Trophoblast cell (in vitro differentiated cells and primary cell): ENCODE results near the gene TPD52L1.

ENCODE experiments used
- DNase-seq, 2 donors: peaks; one replicate each; pipeline ENCODE4 v3.0.0-alpha.2; 2016
- H2AFZ ChIP-seq: 2 replicates; pipeline ENCODE4 v1.6.1; 2013; ENCODE audit warnings: low read length, moderate library complexity, mild to moderate bottlenecking; ENCODE audit not compliant: insufficient read depth, poor library complexity
- H2AK5ac ChIP-seq: 2 replicates; pipeline ENCODE4 v1.6.1; 2013; ENCODE audit warnings: mild to moderate bottlenecking, low read length
- H2BK120ac ChIP-seq: 2 replicates; pipeline ENCODE4 v1.6.1; 2013; ENCODE audit warnings: low read length, mild to moderate bottlenecking, moderate library complexity; ENCODE audit not compliant: insufficient read depth, poor library complexity
- H2BK12ac ChIP-seq: 2 replicates; pipeline ENCODE4 v1.6.1; 2013; ENCODE audit warnings: mild to moderate bottlenecking, low read length, moderate library complexity
- H2BK5ac ChIP-seq: 2 replicates; pipeline ENCODE4 v1.6.1; 2013; ENCODE audit warnings: low read length, low read depth, moderate library complexity, mild to moderate bottlenecking; ENCODE audit not compliant: poor library complexity
- H3K14ac ChIP-seq: 2 replicates; pipeline ENCODE4 v1.6.1; 2013; ENCODE audit warnings: mild to moderate bottlenecking, low read length
- H3K18ac ChIP-seq: 2 replicates; pipeline ENCODE4 v1.6.1; 2013; ENCODE audit warnings: mild to moderate bottlenecking, low read length
- H3K23ac ChIP-seq: 2 replicates; pipeline ENCODE4 v1.6.1; 2013; ENCODE audit warnings: low read length
- H3K27ac ChIP-seq: 2 replicates; pipeline ENCODE4 v1.5.1; 2013; ENCODE audit warnings: low read depth, mild to moderate bottlenecking, inconsistent platforms, low read length, moderate library complexity
- H3K27me3 ChIP-seq: 2 replicates; pipeline ENCODE4 v1.6.1; 2013; ENCODE audit warnings: inconsistent platforms, mild to moderate bottlenecking, low read length, moderate library complexity; ENCODE audit not compliant: insufficient read depth
- H3K36me3 ChIP-seq, 2 experiments: 1 replicate in 1 of 2; 2 replicates in 1 of 2; pipeline ENCODE4 v1.6.1; 2013; ENCODE audit warnings: low read length in 2 of 2, mild to moderate bottlenecking in 2 of 2, moderate library complexity in 1 of 2; ENCODE audit not compliant: insufficient read depth in 2 of 2, control insufficient read depth in 1 of 2
- H3K4ac ChIP-seq: 2 replicates; pipeline ENCODE4 v1.6.1; 2013; ENCODE audit warnings: low read depth, mild to moderate bottlenecking, low read length, moderate library complexity
- H3K4me1 ChIP-seq, 2 experiments: 1 replicate in 1 of 2; 2 replicates in 1 of 2; pipeline ENCODE4 v1.6.1; 2013; ENCODE audit warnings: low read length in 2 of 2, mild to moderate bottlenecking in 2 of 2, moderate library complexity in 1 of 2; ENCODE audit not compliant: insufficient read depth in 2 of 2, control insufficient read depth in 1 of 2
- H3K4me2 ChIP-seq: 2 replicates; pipeline ENCODE4 v1.6.1; 2013; ENCODE audit warnings: inconsistent platforms, mild to moderate bottlenecking, low read length, moderate library complexity
- H3K4me3 ChIP-seq: 2 replicates; pipeline ENCODE4 v1.5.1; 2013; ENCODE audit warnings: mild to moderate bottlenecking, low read depth, low read length, inconsistent platforms
- H3K79me1 ChIP-seq: one replicate; pipeline ENCODE4 v1.6.1; 2013; ENCODE audit warnings: low read length
- H3K79me2 ChIP-seq: 2 replicates; pipeline ENCODE4 v1.6.1; 2013; ENCODE audit warnings: low read length, mild to moderate bottlenecking; ENCODE audit not compliant: control insufficient read depth, insufficient read depth, poor library complexity
- H3K9ac ChIP-seq: 2 replicates; pipeline ENCODE4 v1.6.1; 2013; ENCODE audit warnings: mild to moderate bottlenecking, low read length
- H3K9me3 ChIP-seq: 2 replicates; pipeline ENCODE4 v1.6.1; 2013; ENCODE audit warnings: low read depth, mild to moderate bottlenecking, control low read depth, inconsistent platforms, low read length; ENCODE audit not compliant: insufficient read depth
- H4K12ac ChIP-seq: 2 replicates; pipeline ENCODE4 v1.6.1; 2013; ENCODE audit warnings: low read depth, mild to moderate bottlenecking, low read length, moderate library complexity
- H4K8ac ChIP-seq: 2 replicates; pipeline ENCODE4 v1.6.1; 2013; ENCODE audit warnings: low read depth, mild to moderate bottlenecking, low read length, moderate library complexity
- H4K91ac ChIP-seq: one replicate; pipeline ENCODE4 v1.6.1; 2013; ENCODE audit warnings: low read depth, mild to moderate bottlenecking, low read length, moderate library complexity
- WGBS: extraction: QIAGEN DNeasy Blood & Tissue Kit; methylation state at CpG from one replicate; pipeline ENCODE4 v1.1.7; 2013; ENCODE audit warnings: missing lambda C conversion rate; ENCODE audit not compliant: insufficient read length, insufficient coverage; ENCODE audit errors: extremely low coverage; 5-methylcytosine and 5-hydroxymethylcytosine counted together

TPD52L1 gene

DNA sequence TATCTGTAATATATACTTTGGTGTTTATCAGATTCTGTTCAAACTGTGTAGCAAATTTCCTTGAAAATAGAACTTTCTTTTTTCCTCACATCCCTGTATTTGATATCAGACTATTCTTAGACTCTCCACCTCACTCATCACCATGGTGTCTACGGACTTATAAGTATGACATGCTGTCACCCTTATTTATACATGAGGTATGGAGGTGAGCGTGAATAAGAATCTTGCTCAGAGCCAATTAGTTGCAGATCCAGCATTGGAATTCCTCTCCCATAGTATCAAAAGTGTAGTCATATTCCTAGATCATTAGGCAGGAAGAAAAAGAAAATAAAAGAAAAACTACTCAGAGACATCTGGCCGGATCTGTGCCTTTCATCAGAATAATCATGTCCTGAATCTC lies 43.0 kb downstream of the TPD52L1 start:
- H3K14ac ChIP-seq = no peak overlapping the region
- no peaks in the 10 kb centered on the region for H3K9me3 ChIP-seq
- H3K18ac ChIP-seq = no peak overlapping the region
- H3K27ac ChIP-seq = no peak overlapping the region
- H3K23ac ChIP-seq = no peak overlapping the region
- no peak overlapping the region for H3K4ac ChIP-seq
- no peak overlapping the region for H2BK5ac ChIP-seq
- no peaks in the 10 kb centered on the region for H3K27me3 ChIP-seq
- no peak overlapping the region for H3K4me3 ChIP-seq
- no peak overlapping the region for H2AFZ ChIP-seq
- no peak overlapping the region for H4K8ac ChIP-seq
- no peak overlapping the region for H4K91ac ChIP-seq
- H3K4me1 ChIP-seq = peaks cover 4 to 6% of the 10 kb centered on the region in 2 experiments
- H3K4me2 ChIP-seq = no peak overlapping the region
- no peak overlapping the region for H2BK120ac ChIP-seq
- H4K12ac ChIP-seq = no peak overlapping the region
- H3K79me1 ChIP-seq = no peaks in the 10 kb centered on the region
- no peak for DNase-seq
- no peak overlapping the region for H3K9ac ChIP-seq
- no peaks in the 10 kb centered on the region for H3K36me3 ChIP-seq
- no peak overlapping the region for H2BK12ac ChIP-seq
- peaks cover 2% of the 10 kb centered on the region for H3K79me2 ChIP-seq
- WGBS = no CpG with 5 or more reads among the region's 3 CpGs
- H2AK5ac ChIP-seq = no peak overlapping the region

GRCh38 chr6:125197795-125198269 lies 44.3 kb downstream of the TPD52L1 start:
- no peak overlapping the region for H2BK5ac ChIP-seq
- H3K14ac ChIP-seq = no peak overlapping the region
- no peak overlapping the region for H3K4ac ChIP-seq
- H3K9me3 ChIP-seq = no peaks in the 10 kb centered on the region
- no peak overlapping the region for H3K23ac ChIP-seq
- H3K9ac ChIP-seq = no peak overlapping the region
- no peaks in the 10 kb centered on the region for H3K36me3 ChIP-seq
- H3K4me1 ChIP-seq = peaks cover 0 to 3% of the 10 kb centered on the region in 2 experiments
- no peak overlapping the region for H2AK5ac ChIP-seq
- H2AFZ ChIP-seq = no peak overlapping the region
- H3K79me1 ChIP-seq = no peaks in the 10 kb centered on the region
- H3K79me2 ChIP-seq = peaks cover 2% of the 10 kb centered on the region
- no peak overlapping the region for H3K18ac ChIP-seq
- DNase-seq = no peak
- no peak overlapping the region for H4K12ac ChIP-seq
- no peak overlapping the region for H3K27ac ChIP-seq
- no peak overlapping the region for H4K91ac ChIP-seq
- no peak overlapping the region for H2BK12ac ChIP-seq
- no CpG with 5 or more reads among the region's 3 CpGs for WGBS
- H3K4me2 ChIP-seq = no peak overlapping the region
- H3K27me3 ChIP-seq = no peaks in the 10 kb centered on the region
- no peak overlapping the region for H2BK120ac ChIP-seq
- H3K4me3 ChIP-seq = no peak overlapping the region
- no peak overlapping the region for H4K8ac ChIP-seq

DNA sequence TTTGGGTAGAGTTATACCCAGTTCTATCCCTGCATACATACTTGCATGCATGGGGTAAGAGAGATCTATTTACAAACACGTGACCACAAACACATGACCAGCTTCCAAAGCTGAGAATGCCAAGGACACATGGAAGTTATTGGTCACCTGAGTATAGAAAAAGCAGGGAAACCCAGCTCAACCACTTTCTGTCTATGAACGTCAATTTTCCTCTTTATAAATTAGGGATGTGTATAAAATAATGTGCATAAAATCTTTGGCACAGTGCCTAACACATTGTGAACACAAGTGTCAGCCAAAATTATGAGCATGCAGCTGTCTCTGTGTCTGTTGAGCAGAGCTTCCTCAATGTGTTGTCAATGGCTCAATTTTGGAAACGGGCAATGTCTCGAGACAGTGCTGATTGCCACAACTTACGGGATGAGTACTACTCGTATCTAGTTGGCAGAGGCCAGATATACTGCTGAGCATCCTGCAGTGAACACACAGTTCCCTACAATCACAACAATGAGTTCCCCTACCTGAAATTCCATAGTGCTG lies 44.9 kb downstream of the TPD52L1 start:
- H3K4me3 ChIP-seq = no peak overlapping the region
- H2BK12ac ChIP-seq = no peak overlapping the region
- no peak overlapping the region for H4K91ac ChIP-seq
- no peaks in the 10 kb centered on the region for H3K36me3 ChIP-seq
- H3K23ac ChIP-seq = no peak overlapping the region
- H3K9ac ChIP-seq = no peak overlapping the region
- H2AFZ ChIP-seq = no peak overlapping the region
- no peaks in the 10 kb centered on the region for H3K27me3 ChIP-seq
- H3K79me2 ChIP-seq = no peaks in the 10 kb centered on the region
- no peak overlapping the region for H3K14ac ChIP-seq
- no peak overlapping the region for H3K18ac ChIP-seq
- no peak overlapping the region for H2BK120ac ChIP-seq
- no peak overlapping the region for H2AK5ac ChIP-seq
- H2BK5ac ChIP-seq = no peak overlapping the region
- H4K12ac ChIP-seq = no peak overlapping the region
- H3K4ac ChIP-seq = no peak overlapping the region
- no peak overlapping the region for H3K27ac ChIP-seq
- no peak overlapping the region for H4K8ac ChIP-seq
- no peak overlapping the region for H3K4me2 ChIP-seq
- DNase-seq = no peak
- peaks cover 0 to 4% of the 10 kb centered on the region in 2 experiments for H3K4me1 ChIP-seq
- no CpG with 5 or more reads among the region's 6 CpGs for WGBS
- H3K9me3 ChIP-seq = no peaks in the 10 kb centered on the region
- H3K79me1 ChIP-seq = no peaks in the 10 kb centered on the region

DNA sequence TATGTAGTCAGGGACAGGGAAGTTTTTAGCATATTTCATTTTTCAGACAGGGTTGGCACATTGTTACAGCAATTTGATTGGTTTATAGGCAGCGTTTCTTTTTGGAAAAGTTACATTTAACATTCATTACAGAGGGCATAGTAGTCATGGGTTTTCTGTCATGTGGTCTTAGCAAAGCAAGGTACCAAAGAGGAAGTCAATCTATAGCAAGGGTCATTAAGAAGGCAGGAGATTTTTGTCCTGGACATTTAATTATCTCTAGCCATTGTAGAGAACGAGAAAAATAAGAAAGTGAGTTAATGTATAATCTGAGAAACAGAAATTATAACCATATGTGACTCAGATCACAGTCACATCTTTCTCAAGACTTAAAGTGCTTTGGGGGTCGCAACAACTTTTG lies 47.4 kb downstream of the TPD52L1 start:
- no peak overlapping the region for H4K8ac ChIP-seq
- H2BK5ac ChIP-seq = no peak overlapping the region
- H4K91ac ChIP-seq = no peak overlapping the region
- H3K4me1 ChIP-seq = peaks cover 2 to 7% of the 10 kb centered on the region in 2 experiments
- no peaks in the 10 kb centered on the region for H3K79me1 ChIP-seq
- H3K14ac ChIP-seq = no peak overlapping the region
- no peak for DNase-seq
- H3K36me3 ChIP-seq = no peaks in the 10 kb centered on the region
- H3K4me2 ChIP-seq = no peak overlapping the region
- no peak overlapping the region for H3K4ac ChIP-seq
- H2BK120ac ChIP-seq = no peak overlapping the region
- no peak overlapping the region for H2AK5ac ChIP-seq
- H3K23ac ChIP-seq = no peak overlapping the region
- H3K18ac ChIP-seq = no peak overlapping the region
- H3K9ac ChIP-seq = no peak overlapping the region
- H2AFZ ChIP-seq = no peak overlapping the region
- no peak overlapping the region for H4K12ac ChIP-seq
- no peaks in the 10 kb centered on the region for H3K27me3 ChIP-seq
- H3K9me3 ChIP-seq = no peaks in the 10 kb centered on the region
- H3K27ac ChIP-seq = no peak overlapping the region
- H2BK12ac ChIP-seq = no peak overlapping the region
- H3K79me2 ChIP-seq = no peaks in the 10 kb centered on the region
- WGBS = no CpG with 5 or more reads among the region's 3 CpGs
- H3K4me3 ChIP-seq = no peak overlapping the region
